A549 (cell line): ENCODE results near the gene CCN6.

Experiments
- CHD2 ChIP-seq: fragments of 150-350 bp; IDR thresholded peaks from 2 replicates; pipeline ENCODE4 v1.6.1; 2014; ENCODE audit warnings: low read length; ENCODE audit not compliant: partially characterized antibody
- CTCF ChIP-seq: fragments of >200 bp; sonication (Bioruptor Twin); formaldehyde crosslinking; IDR thresholded peaks from 3 replicates; pipeline ENCODE4 v1.5.1; 2016
- ESRRA ChIP-seq: fragments of 150-350 bp; IDR thresholded peaks from 2 replicates; pipeline ENCODE4 v1.6.1; 2014; ENCODE audit warnings: mild to moderate bottlenecking, low read length, borderline replicate concordance
- PHF8 ChIP-seq: fragments of 200-600 bp; sonication (generic); IDR thresholded peaks from 2 replicates; pipeline ENCODE4 v1.6.1; 2016; ENCODE audit warnings: low read depth, mild to moderate bottlenecking, antibody characterized with exemption, moderate library complexity, borderline replicate concordance
- POLR2A ChIP-seq: IDR thresholded peaks from 2 replicates; pipeline ENCODE4 v1.6.1; 2012; ENCODE audit warnings: mild to moderate bottlenecking, low read length
- RFX5 ChIP-seq: fragments of 450-650 bp; IDR thresholded peaks from 2 replicates; pipeline ENCODE4 v1.7.1; 2014; ENCODE audit warnings: antibody characterized with exemption, mild to moderate bottlenecking, moderate library complexity
- SMC3 ChIP-seq: fragments of >200 bp; sonication (Bioruptor Twin); formaldehyde crosslinking; IDR thresholded peaks from 3 replicates; pipeline ENCODE4 v1.6.1; 2018; ENCODE audit warnings: inconsistent platforms

GRCh38 chr6:112050429-112050828, 3.5 kb upstream of the CCN6 start:
- TF ChIP-seq CHD2 (no peak), SMC3 (no peak), PHF8 (no peak), POLR2A (no peak), RFX5 (no peak), CTCF (no peak), ESRRA (no peak)
